AG04449 (cell line): Measurements from ENCODE around the gene PROSER2.

Experiments used
- CTCF ChIA-PET: fragments of 350-600 bp; formaldehyde crosslinking; extraction: SDS; loops from one replicate; lab custom pipeline; 2021; ENCODE audit warnings: antibody characterized with exemption; lab: Yijun Ruan, JAX
- POLR2A ChIA-PET: fragments of 400-600, 350-600 bp; formaldehyde crosslinking; extraction: SDS; loops from one replicate; lab custom pipeline; 2020; ENCODE audit warnings: antibody characterized with exemption, inconsistent platforms; lab: Yijun Ruan, JAX
- DNase-seq: peaks from one replicate; pipeline ENCODE4 v3.0.0-alpha.2; 2010; ENCODE audit warnings: low read depth, low spot score
- H3K4me3 ChIP-seq: 2 replicates; pipeline ENCODE4 v1.5.1; 2011; ENCODE audit warnings: low read depth, mild to moderate bottlenecking, control low read depth, low read length
- TF ChIP-seq, protein P1 (sequence below): IDR thresholded peaks from one replicate; pipeline ENCODE4 v1.5.1; 2011; ENCODE audit warnings: mild to moderate bottlenecking, moderate library complexity, low read length, control low read depth, inconsistent platforms; ENCODE audit not compliant: insufficient read depth; ENCODE audit errors: missing control alignments

Gene PROSER2

DNA sequence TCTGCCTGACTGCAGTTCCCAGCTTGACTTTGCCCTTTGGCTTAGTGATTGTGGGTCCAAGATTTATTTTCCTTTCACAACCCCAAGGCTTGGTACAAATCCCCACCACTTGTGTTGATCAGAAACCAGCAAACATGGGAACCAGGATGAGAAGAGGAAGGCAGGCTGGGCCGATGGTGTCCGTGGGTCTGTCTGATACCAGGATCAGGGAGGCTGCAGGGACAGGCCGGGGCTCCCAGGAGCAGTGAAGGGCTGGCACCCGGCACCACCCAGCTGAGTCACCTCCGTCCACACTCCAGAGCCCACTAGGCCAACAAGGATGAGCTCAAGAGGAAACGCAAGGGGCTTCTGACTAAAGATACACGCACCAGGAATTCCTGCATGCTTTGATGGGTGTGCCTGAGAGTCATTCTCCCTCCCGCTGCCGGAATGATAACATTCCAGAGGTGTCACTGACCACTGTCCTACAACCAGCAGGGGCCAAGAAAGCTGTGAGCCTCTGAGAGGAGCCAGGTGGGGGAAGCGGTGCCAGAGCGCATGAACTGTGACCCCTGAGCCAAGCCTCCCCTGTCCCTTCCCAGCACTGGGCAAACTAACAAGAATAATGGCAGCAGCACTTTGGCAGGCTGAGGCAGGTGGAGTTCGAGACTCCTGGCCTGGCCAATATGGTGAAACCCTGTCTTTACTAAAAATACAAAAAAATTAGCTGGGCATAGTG lies 29.2 kb upstream of the PROSER2 start:
- CTCF ChIA-PET: interaction anchor here (1.0 to 5.7 kb wide), 7 partner anchors 9 to 196 kb away, joined by 4 to 42 read pairs (median 5); no protein-coding TSS in a partner anchor

DNA sequence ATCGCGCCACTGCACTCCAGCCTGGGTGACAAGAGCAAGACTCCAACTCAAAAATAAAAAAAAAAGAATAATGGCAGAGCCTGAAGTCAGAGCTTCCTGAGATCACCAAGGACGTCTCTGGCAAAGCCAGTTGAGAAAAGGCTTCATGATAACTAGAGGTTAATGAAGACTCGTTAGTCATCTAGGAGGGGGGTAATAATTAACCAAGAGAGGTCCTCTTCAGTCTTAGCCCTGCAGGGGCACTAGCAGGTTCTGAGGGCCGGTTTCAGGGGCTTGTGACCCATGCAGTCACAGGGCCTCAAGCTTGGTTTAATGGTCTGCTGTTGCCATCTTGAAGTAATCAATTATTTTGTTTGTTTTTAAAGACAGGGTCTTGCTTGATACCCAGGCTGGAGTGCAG lies 28.6 kb upstream of the PROSER2 start:
- TF ChIP-seq, protein P1, sequence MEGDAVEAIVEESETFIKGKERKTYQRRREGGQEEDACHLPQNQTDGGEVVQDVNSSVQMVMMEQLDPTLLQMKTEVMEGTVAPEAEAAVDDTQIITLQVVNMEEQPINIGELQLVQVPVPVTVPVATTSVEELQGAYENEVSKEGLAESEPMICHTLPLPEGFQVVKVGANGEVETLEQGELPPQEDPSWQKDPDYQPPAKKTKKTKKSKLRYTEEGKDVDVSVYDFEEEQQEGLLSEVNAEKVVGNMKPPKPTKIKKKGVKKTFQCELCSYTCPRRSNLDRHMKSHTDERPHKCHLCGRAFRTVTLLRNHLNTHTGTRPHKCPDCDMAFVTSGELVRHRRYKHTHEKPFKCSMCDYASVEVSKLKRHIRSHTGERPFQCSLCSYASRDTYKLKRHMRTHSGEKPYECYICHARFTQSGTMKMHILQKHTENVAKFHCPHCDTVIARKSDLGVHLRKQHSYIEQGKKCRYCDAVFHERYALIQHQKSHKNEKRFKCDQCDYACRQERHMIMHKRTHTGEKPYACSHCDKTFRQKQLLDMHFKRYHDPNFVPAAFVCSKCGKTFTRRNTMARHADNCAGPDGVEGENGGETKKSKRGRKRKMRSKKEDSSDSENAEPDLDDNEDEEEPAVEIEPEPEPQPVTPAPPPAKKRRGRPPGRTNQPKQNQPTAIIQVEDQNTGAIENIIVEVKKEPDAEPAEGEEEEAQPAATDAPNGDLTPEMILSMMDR: no peak
- no peak overlapping the region for H3K4me3 ChIP-seq
- POLR2A ChIA-PET: no interaction called here
- CTCF ChIA-PET: interaction anchor here (1.4 to 5.7 kb wide), 5 partner anchors 8 to 196 kb away, joined by 5 to 42 read pairs (median 9); no protein-coding TSS in a partner anchor
- no peak for DNase-seq

More for the DNA sequence above, 29.2 kb upstream of the PROSER2 start:
- peak; percentile 24 for DNase-seq
- TF ChIP-seq, protein P1: no peak
- no peak overlapping the region for H3K4me3 ChIP-seq
- POLR2A ChIA-PET: no interaction called here

DNA sequence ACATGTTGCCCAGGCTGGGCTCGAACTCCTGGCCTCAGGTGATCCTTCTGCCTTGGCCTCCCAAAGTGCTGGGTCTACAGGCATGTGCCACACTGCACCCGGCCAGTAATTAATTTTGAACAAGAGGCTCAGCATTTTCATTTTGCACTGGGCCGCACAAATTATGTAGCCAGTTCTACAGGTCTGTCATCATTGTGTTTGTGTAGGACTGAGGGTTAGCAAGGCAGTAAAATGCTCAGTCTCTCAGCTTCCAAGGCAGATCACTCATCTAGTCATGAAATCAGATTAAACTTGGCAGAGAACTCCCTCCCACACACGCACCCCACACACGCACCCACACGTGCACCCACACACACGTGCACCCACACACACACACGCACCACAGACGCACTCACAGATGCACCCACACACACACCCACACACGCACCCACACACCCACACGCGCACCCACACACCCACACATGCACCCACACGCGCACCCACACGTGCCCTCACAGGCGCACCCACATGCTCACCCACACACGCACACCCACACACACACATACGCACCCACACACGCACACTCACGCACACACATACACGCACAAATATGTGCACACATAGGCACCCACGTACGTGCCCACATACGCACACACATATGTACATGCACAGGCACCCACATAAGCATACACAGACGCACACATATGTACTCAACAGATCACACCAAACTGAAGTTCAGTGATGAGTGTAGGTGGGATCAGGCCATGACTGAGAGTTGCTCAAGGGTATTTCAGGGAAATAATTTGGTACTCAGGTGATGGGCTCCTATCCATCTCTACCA lies 27.8 kb upstream of the PROSER2 start:
- no peak for DNase-seq
- ChIA-PET CTCF (interaction anchor here (1.9 to 5.7 kb wide), 3 partner anchors 13 to 191 kb away, joined by 5 to 42 read pairs (median 18); no protein-coding TSS in a partner anchor), POLR2A (no interaction called here)
- TF ChIP-seq, protein P1: no peak
- no peak overlapping the region for H3K4me3 ChIP-seq

DNA sequence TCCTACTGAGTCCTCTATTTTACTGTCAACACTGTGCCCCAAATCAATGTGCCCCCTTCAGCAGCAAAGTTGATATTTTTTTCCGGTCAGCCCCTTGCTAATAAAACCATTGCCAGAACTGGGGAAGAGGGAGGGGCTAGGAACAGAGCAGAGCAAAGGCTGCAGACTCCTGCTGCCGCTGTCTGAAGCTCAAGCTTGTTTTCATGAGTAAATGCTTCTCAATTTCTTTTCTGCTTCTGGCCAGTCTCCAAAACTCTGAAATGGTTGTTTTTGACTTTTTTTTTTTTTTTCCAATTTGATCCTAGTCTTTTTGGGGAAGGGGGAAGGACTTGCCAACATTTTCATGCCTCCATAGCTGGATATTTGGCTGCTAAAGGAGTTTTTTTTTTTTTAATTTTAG lies 26.7 kb upstream of the PROSER2 start:
- no peak overlapping the region for H3K4me3 ChIP-seq
- ChIA-PET POLR2A (no interaction called here), CTCF (interaction anchor here (0.7 to 1.5 kb wide), 5 partner anchors 13 to 196 kb away, joined by 3 to 5 read pairs (median 4); no protein-coding TSS in a partner anchor)
- DNase-seq: no peak
- TF ChIP-seq, protein P1: no peak

DNA sequence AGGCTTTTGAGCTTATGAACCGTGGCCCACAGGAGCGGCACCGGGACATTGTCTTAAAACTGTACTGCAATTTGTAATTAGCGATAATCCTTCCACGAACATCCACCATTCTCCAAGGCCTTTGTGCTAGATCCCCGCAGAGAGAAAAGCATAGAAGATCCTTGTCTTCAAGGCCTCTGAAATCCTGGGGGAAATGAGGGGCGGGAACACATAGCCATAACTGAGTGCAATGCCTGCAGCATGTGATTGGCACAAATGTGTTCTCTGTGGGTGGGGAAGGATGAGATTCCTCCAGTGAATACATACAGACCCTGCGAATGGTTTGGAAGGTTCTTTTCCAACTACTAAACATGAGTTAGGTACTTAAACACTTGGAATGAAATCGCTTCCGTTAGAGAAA lies 25.9 kb upstream of the PROSER2 start:
- ChIA-PET POLR2A (no interaction called here), CTCF (interaction anchor here (0.8 to 1.5 kb wide), 4 partner anchors 14 to 190 kb away, joined by 3 to 5 read pairs (median 4); no protein-coding TSS in a partner anchor)
- TF ChIP-seq, protein P1: no peak
- DNase-seq: no peak
- H3K4me3 ChIP-seq: no peak overlapping the region
